ENCODE results near the gene MAPK8.

MAPK8 gene

GRCh38 chr10:48447356-48448215 lies 141.1 kb downstream of the MAPK8 start:
- no peak for TF ChIP-seq CREB1 (IDR thresholded peaks at IDR 0.05; ENCODE audit: low read depth)
- no peak for TF ChIP-seq MAX (IDR thresholded peaks at IDR 0.05)
- no peak for TF ChIP-seq EP300 (IDR thresholded peaks at IDR 0.05; ENCODE audit: borderline replicate concordance)
- no peak for TF ChIP-seq REST (IDR thresholded peaks at IDR 0.05; ENCODE audit: low read depth)
- no peak for TF ChIP-seq ZBTB7A (IDR thresholded peaks at IDR 0.05; ENCODE audit: low read depth)
- no peak for TF ChIP-seq TCF12 (IDR thresholded peaks at IDR 0.05; ENCODE audit: low read depth)
- TF ChIP-seq EGR1 (IDR thresholded peaks at IDR 0.05): no peak
- TF ChIP-seq YY1 (IDR thresholded peaks at IDR 0.05; ENCODE audit: low read depth): no peak
- TF ChIP-seq FOXM1 (IDR thresholded peaks at IDR 0.05; ENCODE audit: borderline replicate concordance, low read depth): no peak
- no peak for TF ChIP-seq TAF1 (IDR thresholded peaks at IDR 0.05; ENCODE audit: low read depth)
- no peak for TF ChIP-seq CEBPB (IDR thresholded peaks at IDR 0.05)
- TF ChIP-seq RAD21 (IDR thresholded peaks at IDR 0.05; ENCODE audit: low read depth): no peak
- TF ChIP-seq USF1 (IDR thresholded peaks at IDR 0.05): no peak

- TF ChIP-seq EGR1 (IDR thresholded peaks at IDR 0.05): no peak
- TF ChIP-seq USF1 (IDR thresholded peaks at IDR 0.05): no peak
- no peak for TF ChIP-seq TAF1 (IDR thresholded peaks at IDR 0.05; ENCODE audit: low read depth)
- no peak for TF ChIP-seq CEBPB (IDR thresholded peaks at IDR 0.05)
- no peak for TF ChIP-seq EP300 (IDR thresholded peaks at IDR 0.05; ENCODE audit: borderline replicate concordance)
- no peak for TF ChIP-seq YY1 (IDR thresholded peaks at IDR 0.05; ENCODE audit: low read depth)
- TF ChIP-seq RAD21 (IDR thresholded peaks at IDR 0.05; ENCODE audit: low read depth): no peak
- no peak for TF ChIP-seq TCF12 (IDR thresholded peaks at IDR 0.05; ENCODE audit: low read depth)
- no peak for TF ChIP-seq CREB1 (IDR thresholded peaks at IDR 0.05; ENCODE audit: low read depth)
Measured at GRCh38 chr10:48448796-48449195, 142.3 kb downstream of the MAPK8 start.

- TF ChIP-seq RAD21 (IDR thresholded peaks at IDR 0.05; ENCODE audit: low read depth) (no peak), EGR1 (IDR thresholded peaks at IDR 0.05) (no peak), CEBPB (IDR thresholded peaks at IDR 0.05) (no peak), ZBTB7A (IDR thresholded peaks at IDR 0.05; ENCODE audit: low read depth) (no peak), USF1 (IDR thresholded peaks at IDR 0.05) (no peak), YY1 (IDR thresholded peaks at IDR 0.05; ENCODE audit: low read depth) (no peak), CREB1 (IDR thresholded peaks at IDR 0.05; ENCODE audit: low read depth) (no peak), MAX (IDR thresholded peaks at IDR 0.05) (no peak), TAF1 (IDR thresholded peaks at IDR 0.05; ENCODE audit: low read depth) (no peak), NFIC (IDR thresholded peaks at IDR 0.05) (no peak), TEAD4 (IDR thresholded peaks at IDR 0.05) (no peak)
Measured at GRCh38 chr10:48449501-48450232, 143.2 kb downstream of the MAPK8 start.

- TF ChIP-seq EP300 (IDR thresholded peaks at IDR 0.05; ENCODE audit: borderline replicate concordance): no peak
- TF ChIP-seq CREB1 (IDR thresholded peaks at IDR 0.05; ENCODE audit: low read depth): no peak
- no peak for TF ChIP-seq TAF1 (IDR thresholded peaks at IDR 0.05; ENCODE audit: low read depth)
- TF ChIP-seq NFIC (IDR thresholded peaks at IDR 0.05): no peak
- no peak for TF ChIP-seq FOXM1 (IDR thresholded peaks at IDR 0.05; ENCODE audit: borderline replicate concordance, low read depth)
- no peak for TF ChIP-seq TCF12 (IDR thresholded peaks at IDR 0.05; ENCODE audit: low read depth)
- no peak for TF ChIP-seq EGR1 (IDR thresholded peaks at IDR 0.05)
Measured at GRCh38 chr10:48450233-48450740, 143.8 kb downstream of the MAPK8 start.

- no peak for TF ChIP-seq REST (IDR thresholded peaks at IDR 0.05; ENCODE audit: low read depth)
- no peak for TF ChIP-seq CREB1 (IDR thresholded peaks at IDR 0.05; ENCODE audit: low read depth)
- TF ChIP-seq EP300 (IDR thresholded peaks at IDR 0.05; ENCODE audit: borderline replicate concordance): no peak
- TF ChIP-seq ZBTB7A (IDR thresholded peaks at IDR 0.05; ENCODE audit: low read depth): no peak
- no peak for TF ChIP-seq TEAD4 (IDR thresholded peaks at IDR 0.05)
- TF ChIP-seq FOXM1 (IDR thresholded peaks at IDR 0.05; ENCODE audit: borderline replicate concordance, low read depth): no peak
- no peak for TF ChIP-seq USF1 (IDR thresholded peaks at IDR 0.05)
Measured at GRCh38 chr10:48450741-48451466, 144.4 kb downstream of the MAPK8 start.

Data from Ishikawa (cell line).